H1 (cell line): ENCODE data around the gene ARHGAP12. TPM values are rescaled to one million over a fixed set of nuclear protein-coding genes. Genes with fewer than 3 reads are reported as not detected.

Source experiments
- CTCF ChIA-PET: fragments of 300-600 bp; sonication (Branson Sonifier 250); formaldehyde crosslinking; loops from one replicate; lab custom pipeline; 2021; ENCODE audit not compliant: partially characterized antibody; lab: Charles Lee
- POLR2A ChIA-PET: fragments of 300-600 bp; sonication (Branson Sonifier 250); formaldehyde crosslinking; loops from one replicate; lab custom pipeline; 2021; ENCODE audit warnings: inconsistent platforms; ENCODE audit not compliant: partially characterized antibody; lab: Charles Lee
- DNase-seq, 2 experiments: peaks; one replicate each; pipeline versions ENCODE4 v3.0.0 to v3.0.0-alpha.2; 2010 to 2022; ENCODE audit warnings: low spot score in 2 of 2, low read depth in 1 of 2, mixed read lengths in 1 of 2
- FAIRE-seq: peaks from 2 replicates; lab custom pipeline; 2011; peaks lifted over from hg19 to GRCh38; lab: Jason Lieb, UNC
- H2AFZ ChIP-seq: 2 replicates; pipeline ENCODE4 v1.8.1; 2012; ENCODE audit warnings: low read length, inconsistent platforms
- H2AK5ac ChIP-seq: 2 replicates; pipeline ENCODE4 v1.6.1; 2013; ENCODE audit warnings: low read depth, low read length
- H2BK120ac ChIP-seq: replicated peaks from 2 replicates; pipeline ENCODE3; 2013; ENCODE audit warnings: low read depth, low read length, inconsistent platforms
- H2BK12ac ChIP-seq: 2 replicates; pipeline ENCODE4 v1.6.1; 2013; ENCODE audit warnings: low read depth, low read length
- H2BK15ac ChIP-seq: 2 replicates; pipeline ENCODE4 v1.6.1; 2013; ENCODE audit warnings: low read length
- H2BK20ac ChIP-seq: 2 replicates; pipeline ENCODE4 v1.6.1; 2013; ENCODE audit warnings: low read length
- H2BK5ac ChIP-seq: 2 replicates; pipeline ENCODE4 v1.6.1; 2013; ENCODE audit warnings: low read depth, low read length
- H3K14ac ChIP-seq: 2 replicates; pipeline ENCODE4 v1.6.1; 2013; ENCODE audit warnings: inconsistent platforms; ENCODE audit not compliant: insufficient read length
- H3K18ac ChIP-seq: 2 replicates; pipeline ENCODE4 v1.6.1; 2013; ENCODE audit warnings: low read length; ENCODE audit errors: extremely low read depth
- H3K23ac ChIP-seq: 2 replicates; pipeline ENCODE4 v1.6.1; 2013; ENCODE audit warnings: inconsistent platforms; ENCODE audit not compliant: insufficient read length
- H3K23me2 ChIP-seq: 2 replicates; pipeline ENCODE4 v1.6.1; 2013; ENCODE audit warnings: low read depth, low read length
- H3K27ac ChIP-seq: 2 replicates; pipeline ENCODE4 v1.6.1; 2011; ENCODE audit warnings: low read depth, low read length, inconsistent platforms
- H3K27me3 ChIP-seq, 4 experiments: replicated peaks in 1 of 4; 1 replicate in 1 of 4; 2 replicates in 3 of 4; pipeline versions ENCODE4 v1.6.1 to v1.8.1; 2011 to 2013; ENCODE audit warnings: low read length in 3 of 4, mild to moderate bottlenecking in 3 of 4, inconsistent platforms in 2 of 4, mixed read lengths in 2 of 4, moderate library complexity in 1 of 4; ENCODE audit not compliant: control insufficient read depth in 3 of 4, insufficient read depth in 3 of 4; ENCODE audit errors: extremely low read depth in 1 of 4
- H3K36me3 ChIP-seq, 4 experiments: 2 replicates each; pipeline versions ENCODE4 v1.6.1 to v1.8.1; 2011 to 2013; ENCODE audit warnings: mild to moderate bottlenecking in 4 of 4, low read length in 3 of 4, moderate library complexity in 2 of 4, control low read depth in 1 of 4, inconsistent platforms in 1 of 4; ENCODE audit not compliant: insufficient read depth in 4 of 4, control insufficient read depth in 2 of 4
- H3K4ac ChIP-seq: replicated peaks from 2 replicates; pipeline ENCODE3; 2013; ENCODE audit warnings: low read length, low read depth, mixed read lengths, inconsistent platforms; ENCODE audit not compliant: insufficient read length
- H3K4me1 ChIP-seq, 4 experiments: replicated peaks in 1 of 4; 1 replicate in 1 of 4; 2 replicates in 3 of 4; pipeline versions ENCODE4 v1.6.1 to v1.8.1; 2011 to 2013; ENCODE audit warnings: low read length in 3 of 4, inconsistent platforms in 2 of 4, mixed read lengths in 1 of 4; ENCODE audit not compliant: insufficient read depth in 4 of 4, control insufficient read depth in 3 of 4
- H3K4me2 ChIP-seq, 2 experiments: 2 replicates each; pipeline versions ENCODE4 v1.6.1 to v1.8.1; 2011 to 2013; ENCODE audit warnings: low read depth in 2 of 2, low read length in 2 of 2, control low read depth in 1 of 2, inconsistent platforms in 1 of 2, mild to moderate bottlenecking in 1 of 2; ENCODE audit not compliant: insufficient read depth in 1 of 2
- H3K4me3 ChIP-seq, 4 experiments: fragments of 200-600, 300-600 bp in 1 of 4; sonication (generic), shearing (Covaris generic), sonication (Bioruptor Twin) in 1 of 4; 2 replicates each; pipeline versions ENCODE4 v1.5.1 to v1.8.1; 2011 to 2016; ENCODE audit warnings: low read length in 4 of 4, low read depth in 3 of 4, control low read depth in 2 of 4, inconsistent platforms in 2 of 4, mild to moderate bottlenecking in 2 of 4, mixed read lengths in 1 of 4, moderate library complexity in 1 of 4; ENCODE audit not compliant: insufficient read depth in 2 of 4; ENCODE audit errors: extremely low read depth in 1 of 4
- H3K56ac ChIP-seq: replicated peaks from 2 replicates; pipeline ENCODE3; 2013; ENCODE audit warnings: low read depth, mild to moderate bottlenecking, mixed read lengths, low read length, inconsistent platforms; ENCODE audit not compliant: insufficient read length
- H3K79me1 ChIP-seq: 2 replicates; pipeline ENCODE4 v1.6.1; 2013; ENCODE audit warnings: low read depth, low read length, control low read depth
- H3K79me2 ChIP-seq, 2 experiments: 2 replicates each; pipeline versions ENCODE4 v1.6.1 to v1.8.1; 2012 to 2013; ENCODE audit warnings: low read length in 2 of 2, mild to moderate bottlenecking in 2 of 2, inconsistent platforms in 1 of 2; ENCODE audit not compliant: insufficient read depth in 2 of 2, control insufficient read depth in 1 of 2
- H3K9ac ChIP-seq, 4 experiments: replicated peaks in 1 of 4; 1 replicate in 1 of 4; 2 replicates in 3 of 4; pipeline versions ENCODE4 v1.6.1 to v1.8.1; 2011 to 2013; ENCODE audit warnings: low read depth in 3 of 4, low read length in 3 of 4, control low read depth in 2 of 4, mild to moderate bottlenecking in 2 of 4, moderate library complexity in 2 of 4, inconsistent platforms in 1 of 4; ENCODE audit errors: extremely low read depth in 1 of 4
- H3K9me3 ChIP-seq, 2 experiments: 2 replicates each; pipeline versions ENCODE4 v1.6.1 to v1.8.1; 2012 to 2013; ENCODE audit warnings: mild to moderate bottlenecking in 2 of 2, moderate library complexity in 2 of 2, control low read depth in 1 of 2, inconsistent platforms in 1 of 2, low read depth in 1 of 2, low read length in 1 of 2, mixed read lengths in 1 of 2; ENCODE audit not compliant: insufficient read depth in 2 of 2
- H4K20me1 ChIP-seq, 2 experiments: replicated peaks in 1 of 2; 2 replicates each; pipeline versions ENCODE3 to v1.8.1; 2011 to 2013; ENCODE audit warnings: inconsistent platforms in 2 of 2, low read length in 2 of 2, mild to moderate bottlenecking in 1 of 2; ENCODE audit not compliant: insufficient read depth in 2 of 2, control insufficient read depth in 1 of 2
- H4K5ac ChIP-seq: 2 replicates; pipeline ENCODE4 v1.6.1; 2013; ENCODE audit warnings: low read length, low read depth, mixed read lengths, inconsistent platforms; ENCODE audit not compliant: insufficient read length
- H4K8ac ChIP-seq: 2 replicates; pipeline ENCODE4 v1.8.0; 2013; ENCODE audit warnings: mild to moderate bottlenecking, moderate library complexity, low read length, inconsistent platforms; ENCODE audit not compliant: insufficient read depth; ENCODE audit errors: extremely low read depth
- H4K91ac ChIP-seq: replicated peaks from 2 replicates; pipeline ENCODE3; 2013; ENCODE audit warnings: low read length, mixed read lengths, inconsistent platforms; ENCODE audit not compliant: insufficient read length
- SAP30 ChIP-seq: fragments of 300-600 bp; sonication (generic); IDR thresholded peaks from 2 replicates; pipeline ENCODE4 v1.7.1; 2012; ENCODE audit warnings: low read length, moderate library complexity, mild to moderate bottlenecking, inconsistent platforms; ENCODE audit not compliant: insufficient read depth, insufficient replicate concordance
- WGBS, 2 experiments: shearing (Covaris generic) in 1 of 2; methylation state at CpG; one replicate each; pipeline versions ENCODE4 v1.1.6 to v1.1.7; 2013 to 2015; ENCODE audit warnings: low lambda C conversion rate in 2 of 2, mixed read lengths in 2 of 2, inconsistent platforms in 1 of 2, low coverage in 1 of 2, missing lambda C conversion rate in 1 of 2; ENCODE audit not compliant: insufficient replicate concordance in 2 of 2, insufficient coverage in 1 of 2, insufficient read length in 1 of 2; ENCODE audit errors: extremely low coverage in 1 of 2, missing lambda C conversion rate in 1 of 2; 5-methylcytosine and 5-hydroxymethylcytosine counted together
- polyA plus RNA-seq, 7 experiments: library from polyadenylated mRNA; depleted of rRNA in 3 of 7; stranded (reverse) in 5 of 7; unstranded in 2 of 7; fragments of >200 nt in 5 of 7; fragments of 200-250 nt in 2 of 7; gene quantifications; 1 replicate in 5 of 7; 2 replicates in 1 of 7; 4 replicates in 1 of 7; pipeline versions ENCODE4 v1.2.1 to v1.2.3, GENCODE V29; 2011 to 2013; ENCODE audit warnings: missing spikeins in 2 of 7, mixed read lengths in 2 of 7
- total RNA-seq: library from RNA; stranded (reverse); fragmentation: NEBNext Ultra II Directional; extraction: Animal tissue kit (Norgen Biotek cat#: 25700); gene quantifications from 2 replicates; pipeline ENCODE4 v1.2.1, GENCODE V29; 2021

The ARHGAP12 gene
- total and polyA plus RNA-seq, 2 of the 8 experiments (the other 6 are each of a cell fraction or from before 2014, with no cell fraction given), result 10.1 to 39.0 TPM

- Histone ChIP-seq H4K91ac (no peak overlapping the region), H2BK12ac (no peak overlapping the region), H2BK5ac (no peak overlapping the region), H3K79me2 (peaks cover 0 to 57% of the 10 kb centered on the region in 2 experiments; a peak in 2 of 4 replicates), H3K79me1 (no peaks in the 10 kb centered on the region; the same call in none of the 2 replicates), H3K4me3 (no peak overlapping the region), H3K4ac (no peak overlapping the region), H3K23ac (no peak overlapping the region), H4K20me1 (no peaks in the 10 kb centered on the region), H3K23me2 (no peaks in the 10 kb centered on the region; the same call in 1 of the 2 replicates), H2BK20ac (no peak overlapping the region), H3K18ac (no peak overlapping the region), H3K4me2 (no peak overlapping the region), H3K9me3 (no peaks in the 10 kb centered on the region), H3K27ac (no peak overlapping the region), H4K8ac (no peak overlapping the region), H2BK15ac (no peak overlapping the region), H3K9ac (no peak overlapping the region), H3K56ac (no peak overlapping the region), H4K5ac (no peak overlapping the region), H3K4me1 (no peaks in the 10 kb centered on the region; a peak in 2 of 7 replicates), H3K36me3 (no peaks in the 10 kb centered on the region), H2AFZ (no peak overlapping the region), H2BK120ac (no peak overlapping the region), H2AK5ac (no peak overlapping the region), H3K14ac (no peak overlapping the region), H3K27me3 (no peaks in the 10 kb centered on the region)
- FAIRE-seq, result no peak
- 84% methylated on average over 6 of the region's 6 CpGs; no CpG with 5 or more reads in 1 of the 2 experiments for WGBS, 2 experiments
- ChIA-PET CTCF (interaction anchor here (0.9 to 1.7 kb wide), 2 partner anchors 99 to 129 kb away, joined by 3 to 4 read pairs; no protein-coding TSS in a partner anchor), POLR2A (interaction anchor here (1.2 kb wide), 1 partner anchor 52 kb away, joined by 3 read pairs; the partner anchor contains the start of gene ARHGAP12)
- no peak for TF ChIP-seq SAP30
- no peak for DNase-seq
Measured at GRCh38 chr10:31876652-31877352, 51.8 kb downstream of the ARHGAP12 start.
